Lower leg skin (tissue), 4 donors: ENCODE results near the gene SSUH2. TPM values are rescaled to one million over a fixed set of nuclear protein-coding genes. Genes with fewer than 3 reads are reported as not detected.

Experiments used
- DNase-seq, 2 donors: peaks; one replicate each; pipeline ENCODE4 v3.0.0-alpha.2; 2019; ENCODE audit warnings: low spot score in 2 of 2
- H3K4me3 ChIP-seq: fragments of 200-600 bp; sonication (generic); 2 replicates; pipeline ENCODE4 v1.5.1; 2017; ENCODE audit warnings: mild to moderate bottlenecking, low read depth; ENCODE audit not compliant: poor library complexity, severe bottlenecking
- CTCF ChIP-seq, 3 donors: fragments of 450-650 bp; IDR thresholded peaks; one replicate each; pipeline ENCODE4 v1.5.1; 2016; ENCODE audit warnings: antibody characterized with exemption in 3 of 3, mild to moderate bottlenecking in 3 of 3, moderate library complexity in 2 of 3
- POLR2A ChIP-seq, 2 donors: fragments of 450-650 bp; IDR thresholded peaks; one replicate each; pipeline ENCODE4 v1.6.1; 2016 to 2017; ENCODE audit warnings: antibody characterized with exemption in 2 of 2, mild to moderate bottlenecking in 1 of 2, moderate library complexity in 1 of 2
- WGBS, 2 donors: methylation state at CpG; one replicate each; pipeline ENCODE4 v1.1.5; 2018; 5-methylcytosine and 5-hydroxymethylcytosine counted together
- intact Hi-C: fragments of 100-400 bp; cut with DNase I; formaldehyde crosslinking; loops from one replicate; pipeline ENCODE4 v1.15.0; 2023; ENCODE audit warnings: low total_unique reads
- total RNA-seq, 4 donors: library from RNA; depleted of rRNA; stranded (reverse); fragments of >200 nt; gene quantifications; one replicate each; pipeline ENCODE4 v1.1.0, GENCODE V29; 2016

Gene SSUH2
- total RNA-seq, 4 donors from 2014 or later: 0.52 to 0.76 TPM; not detected in 2

- DNase-seq: no peak
- intact Hi-C loops: no loop called here
- H3K4me3 ChIP-seq: no peak overlapping the region
- 48 to 58% methylated on average over 7 of the region's 7 CpGs for WGBS, 2 donors
- TF ChIP-seq POLR2A (IDR thresholded peaks at IDR 0.05): no peak
- no peak for TF ChIP-seq CTCF (IDR thresholded peaks at IDR 0.05)
Observed at GRCh38 chr3:8632402-8633237, 12.0 kb downstream of the SSUH2 start.

DNA sequence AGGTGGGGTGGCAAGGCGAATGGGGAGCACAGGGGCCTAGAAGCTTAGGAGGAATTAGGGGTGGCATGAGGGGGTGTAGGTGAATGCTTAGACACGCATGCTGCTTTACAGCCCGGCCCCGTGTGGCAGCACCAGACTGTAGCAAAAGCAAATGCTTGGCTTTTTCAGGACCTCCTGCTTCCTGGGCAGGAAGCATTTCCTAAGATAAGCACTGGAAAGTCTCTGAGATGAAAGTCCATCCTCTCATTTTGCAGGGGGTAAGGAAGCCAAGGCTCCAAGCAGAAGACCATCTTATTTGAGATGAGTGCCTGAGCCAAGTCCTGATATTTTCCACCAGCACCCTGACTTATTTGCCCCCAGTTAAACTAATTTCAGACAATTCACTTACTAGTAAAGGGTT is 12.9 kb downstream of the SSUH2 start:
- WGBS, 2 donors: 74 to 90% methylated on average over 4 of the region's 4 CpGs
- H3K4me3 ChIP-seq: no peak overlapping the region
- intact Hi-C loops: no loop called here
- DNase-seq: no peak
- no peak for TF ChIP-seq POLR2A (IDR thresholded peaks at IDR 0.05)
- TF ChIP-seq CTCF (IDR thresholded peaks at IDR 0.05): no peak

DNA sequence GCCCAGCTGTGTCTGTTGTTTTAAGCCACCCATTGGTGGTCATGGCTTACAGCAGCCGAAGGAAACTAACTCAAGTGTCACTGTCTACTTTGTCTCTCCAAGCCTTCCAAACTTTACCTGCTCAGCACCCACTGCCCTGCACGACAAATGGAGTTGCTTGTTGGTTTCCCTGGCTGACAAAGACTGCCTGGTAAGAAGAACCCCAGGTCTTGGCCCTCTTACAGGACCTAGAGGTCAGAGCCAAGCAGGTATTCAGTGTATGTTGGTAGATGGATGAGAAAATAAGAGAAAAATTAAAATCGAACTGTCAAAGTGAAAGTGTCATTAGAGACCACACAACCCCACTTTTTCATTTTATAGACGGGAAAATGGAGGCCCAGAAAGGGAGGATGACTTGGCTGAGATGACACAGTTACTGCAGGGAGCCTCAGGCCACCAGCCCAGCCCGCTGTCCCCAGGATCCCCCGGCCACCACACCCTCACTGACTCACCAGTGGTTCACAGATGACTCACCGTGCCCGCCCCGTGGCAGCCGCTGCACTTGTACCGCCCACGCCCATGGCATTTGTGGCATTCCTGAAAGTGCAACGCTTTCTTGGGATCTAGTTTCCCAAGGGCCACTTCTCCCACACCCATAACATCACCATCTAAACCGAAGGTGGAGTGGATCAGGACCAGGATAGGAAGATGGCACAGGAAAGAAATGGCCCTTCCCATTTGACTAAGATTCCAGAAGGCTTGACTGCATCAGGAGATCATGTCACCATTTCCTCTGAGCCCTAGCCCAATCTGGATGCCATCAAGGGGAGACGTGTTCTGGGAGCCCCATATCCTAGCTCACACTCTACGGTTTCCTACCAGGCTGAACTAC is 15.2 kb downstream of the SSUH2 start:
- TF ChIP-seq POLR2A (IDR thresholded peaks at IDR 0.05) (no peak), CTCF (IDR thresholded peaks at IDR 0.05) (no peak)
- no peak overlapping the region for H3K4me3 ChIP-seq
- intact Hi-C loops: no loop called here
- DNase-seq: peak; percentile 80 to 96
- 37 to 38% methylated on average over 16 of the region's 16 CpGs for WGBS, 2 donors

DNA sequence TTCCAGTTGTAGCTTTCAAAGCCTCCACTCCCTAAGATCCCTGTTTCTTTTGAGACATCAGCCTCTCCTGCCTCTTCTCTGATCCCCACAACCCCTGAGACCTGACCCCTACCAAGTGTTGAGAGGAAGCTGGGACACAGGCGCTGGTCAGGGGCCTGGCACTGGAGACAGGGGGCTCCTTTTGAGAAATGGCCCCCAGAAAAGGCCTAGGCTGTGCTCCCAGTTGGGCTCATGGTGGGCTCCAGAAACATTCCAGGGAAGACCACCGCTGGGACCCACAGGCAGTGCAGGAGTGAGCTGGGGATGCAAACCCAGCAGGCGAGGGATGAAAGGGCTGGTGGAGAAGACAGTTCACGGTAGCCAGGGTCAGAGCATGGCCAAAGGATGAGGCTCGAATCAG is 16.6 kb downstream of the SSUH2 start:
- intact Hi-C loops: no loop called here
- no peak for TF ChIP-seq CTCF (IDR thresholded peaks at IDR 0.05)
- WGBS, 2 donors: 97 to 98% methylated on average over 5 of the region's 5 CpGs
- H3K4me3 ChIP-seq: no peak overlapping the region
- DNase-seq: no peak

DNA sequence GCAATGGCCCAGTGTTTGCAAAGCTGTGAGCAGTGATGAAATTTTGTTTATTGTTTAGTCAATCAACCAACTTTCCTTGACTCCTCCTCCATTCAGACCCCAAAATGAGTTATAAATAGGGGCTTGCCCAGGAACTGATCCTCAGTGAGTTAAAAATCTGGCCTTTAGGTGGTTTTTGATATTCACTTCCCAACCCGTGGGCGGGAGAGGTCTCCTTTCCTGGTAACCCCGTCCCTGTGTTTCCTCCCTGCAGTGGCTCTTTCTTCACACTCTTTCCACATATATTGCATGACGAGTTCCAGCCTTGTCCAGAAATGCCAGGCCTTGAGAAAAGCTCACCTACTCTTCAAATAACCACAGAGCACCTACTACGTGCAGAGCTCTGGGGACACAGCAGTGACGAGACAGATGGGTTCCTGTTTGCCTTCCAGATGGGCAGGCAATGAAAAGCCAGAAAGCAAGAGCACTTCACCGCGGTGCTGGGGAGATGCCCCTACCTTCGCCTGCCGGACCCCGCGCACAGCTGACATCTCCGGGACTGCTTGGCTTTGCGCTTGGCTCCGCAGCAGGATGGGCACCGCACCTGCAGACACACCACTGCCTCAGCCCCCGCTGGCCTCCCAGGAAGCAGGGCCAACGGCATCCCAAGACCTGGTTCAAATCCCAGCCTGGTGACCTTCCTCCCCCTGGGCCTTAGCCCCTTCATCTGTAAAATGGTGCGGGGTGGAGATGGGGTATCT is 17.2 kb downstream of the SSUH2 start:
- TF ChIP-seq CTCF (IDR thresholded peaks at IDR 0.05): no peak
- no peak for TF ChIP-seq POLR2A (IDR thresholded peaks at IDR 0.05)
- intact Hi-C loops: no loop called here
- no peak for DNase-seq
- no peak overlapping the region for H3K4me3 ChIP-seq
- WGBS, 2 donors: 88 to 89% methylated on average over 19 of the region's 19 CpGs
